ENCODE measurements around the gene NEK11.

- TF ChIP-seq, protein P1, sequence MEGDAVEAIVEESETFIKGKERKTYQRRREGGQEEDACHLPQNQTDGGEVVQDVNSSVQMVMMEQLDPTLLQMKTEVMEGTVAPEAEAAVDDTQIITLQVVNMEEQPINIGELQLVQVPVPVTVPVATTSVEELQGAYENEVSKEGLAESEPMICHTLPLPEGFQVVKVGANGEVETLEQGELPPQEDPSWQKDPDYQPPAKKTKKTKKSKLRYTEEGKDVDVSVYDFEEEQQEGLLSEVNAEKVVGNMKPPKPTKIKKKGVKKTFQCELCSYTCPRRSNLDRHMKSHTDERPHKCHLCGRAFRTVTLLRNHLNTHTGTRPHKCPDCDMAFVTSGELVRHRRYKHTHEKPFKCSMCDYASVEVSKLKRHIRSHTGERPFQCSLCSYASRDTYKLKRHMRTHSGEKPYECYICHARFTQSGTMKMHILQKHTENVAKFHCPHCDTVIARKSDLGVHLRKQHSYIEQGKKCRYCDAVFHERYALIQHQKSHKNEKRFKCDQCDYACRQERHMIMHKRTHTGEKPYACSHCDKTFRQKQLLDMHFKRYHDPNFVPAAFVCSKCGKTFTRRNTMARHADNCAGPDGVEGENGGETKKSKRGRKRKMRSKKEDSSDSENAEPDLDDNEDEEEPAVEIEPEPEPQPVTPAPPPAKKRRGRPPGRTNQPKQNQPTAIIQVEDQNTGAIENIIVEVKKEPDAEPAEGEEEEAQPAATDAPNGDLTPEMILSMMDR (IDR thresholded peaks at IDR 0.05) = no peak
- no peak for TF ChIP-seq POLR2AphosphoS5 (IDR thresholded peaks at IDR 0.05; ENCODE audit: low read depth, low read length)
Measured at GRCh38 chr3:131007256-131007655, 19.4 kb upstream of the NEK11 start.

Measured in Panc1 (cell line).